GM12878 (cell line): ENCODE measurements around the gene MYO7A. TPM values are rescaled to one million over a fixed set of nuclear protein-coding genes. Genes with fewer than 3 reads are reported as not detected.

Experiments
- BHLHE40 ChIP-seq, 2 experiments: fragments of 450-650 bp in 1 of 2; IDR thresholded peaks; 2 replicates each; pipeline ENCODE4 v1.6.1; 2011 to 2017; ENCODE audit warnings: low read depth in 2 of 2, borderline replicate concordance in 1 of 2, improper control_type of control experiment in 1 of 2, low read length in 1 of 2, mild to moderate bottlenecking in 1 of 2
- E4F1 ChIP-seq: fragments of 450-650 bp; IDR thresholded peaks from 2 replicates; pipeline ENCODE4 v1.6.1; 2018; ENCODE audit warnings: borderline replicate concordance, mild to moderate bottlenecking; ENCODE audit not compliant: partially characterized antibody
- HDAC6 ChIP-seq: fragments of 200-600 bp; sonication (generic); IDR thresholded peaks from one replicate; pipeline ENCODE4 v1.8.0; 2017; ENCODE audit warnings: antibody characterized with exemption; ENCODE audit not compliant: unreplicated experiment
- IRF3 ChIP-seq: fragments of 450-650 bp; IDR thresholded peaks from 2 replicates; pipeline ENCODE4 v1.6.1; 2014; ENCODE audit warnings: mild to moderate bottlenecking
- KDM1A ChIP-seq: fragments of 200-600 bp; sonication (generic); IDR thresholded peaks from 2 replicates; pipeline ENCODE4 v1.6.1; 2016; ENCODE audit warnings: borderline replicate concordance
- NBN ChIP-seq: fragments of 450-650 bp; IDR thresholded peaks from 2 replicates; pipeline ENCODE4 v1.6.1; 2016
- NR2C2 ChIP-seq: IDR thresholded peaks from 2 replicates; pipeline ENCODE4 v1.6.1; 2011; ENCODE audit warnings: borderline replicate concordance, low read depth; ENCODE audit not compliant: control insufficient read depth, insufficient read length
- ZNF687 ChIP-seq: fragments of 450-650 bp; IDR thresholded peaks from 2 replicates; pipeline ENCODE4 v1.6.1; 2017; ENCODE audit warnings: mild to moderate bottlenecking, moderate library complexity
- ZZZ3 ChIP-seq: IDR thresholded peaks from 2 replicates; pipeline ENCODE4 v1.6.1; 2011; ENCODE audit warnings: low read depth; ENCODE audit not compliant: control insufficient read depth, insufficient read length
- polyA plus RNA-seq, 11 experiments: library from polyadenylated mRNA; depleted of rRNA in 4 of 11; unstranded in 6 of 11; stranded (reverse) in 5 of 11; fragments of >200 nt; fragmentation: Nextera tagmentation in 4 of 11; fragmentation: Illumina TruSeq in 1 of 11; extraction: Ambion mirVana in 4 of 11; extraction: Trizol in 1 of 11; gene quantifications; 1 replicate in 1 of 11; 2 replicates in 10 of 11; pipeline versions ENCODE4 v1.2.1 to v1.2.3, GENCODE V29; 2011 to 2016; ENCODE audit warnings: inconsistent platforms in 2 of 11, missing spikeins in 2 of 11, low read depth in 1 of 11
- total RNA-seq, 4 experiments: library from RNA; depleted of rRNA in 3 of 4; stranded (reverse); fragments of >200 nt in 3 of 4; fragmentation: Illumina TruSeq in 1 of 4; extraction: Trizol in 1 of 4; gene quantifications; 2 replicates each; pipeline versions ENCODE4 v1.2.1 to v1.2.3, GENCODE V29; 2013 to 2021

MYO7A gene
- total and polyA plus RNA-seq, 10 of the 15 experiments (the other 5 are each of a cell fraction or from before 2014, with no cell fraction given) = 0.01 to 0.21 (median 0.04) TPM; not detected in 6

GRCh38 chr11:77186302-77186701, 58.3 kb downstream of the MYO7A start (continued):
- TF ChIP-seq ZNF687 (no peak), IRF3 (no peak), HDAC6 (no peak), NBN (no peak), E4F1 (no peak), BHLHE40 (IDR thresholded peaks at IDR 0.05; ENCODE audit: borderline replicate concordance in 1 of 2, low read depth in 2 of 2, low read length in 1 of 2) (no peak), KDM1A (no peak), ZZZ3 (no peak), NR2C2 (no peak)
